ENCODE data around the gene DAB1.

Gene DAB1

DNA sequence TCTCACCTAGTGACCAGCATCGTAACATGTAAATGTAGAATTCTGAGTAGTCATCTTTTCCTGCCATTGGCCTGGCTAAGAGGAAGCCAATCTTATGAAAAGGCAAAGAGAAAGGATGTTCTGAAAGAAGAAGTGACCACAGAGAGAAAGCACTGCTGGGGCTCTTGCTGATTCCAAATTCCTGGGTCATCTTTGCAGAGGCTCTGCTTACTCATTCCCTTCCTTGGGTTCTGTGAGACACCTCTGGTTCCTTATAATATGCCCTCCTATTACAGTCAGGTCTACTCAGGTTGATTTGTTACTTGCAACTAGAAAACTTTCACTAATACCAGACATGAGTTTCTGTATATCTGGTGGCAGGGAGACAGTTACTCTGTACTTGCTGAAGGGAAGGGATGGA lies 259.3 kb downstream of the DAB1 start:
- H3K4me2 ChIP-seq (ENCODE audit: low read length), result no peak overlapping the region
- no peak overlapping the region for H3K9ac ChIP-seq (ENCODE audit: low read length)
- H3K36me3 ChIP-seq (ENCODE audit: insufficient read depth, low read length), result no peaks in the 10 kb centered on the region
- no peaks in the 10 kb centered on the region for H4K20me1 ChIP-seq (ENCODE audit: insufficient read depth, low read length)
- no peaks in the 10 kb centered on the region for H3K79me2 ChIP-seq (ENCODE audit: insufficient read depth, low read length)
- H3K4me3 ChIP-seq (ENCODE audit: low read depth, low read length, poor library complexity, severe bottlenecking), result no peak overlapping the region
- no peaks in the 10 kb centered on the region for H3K4me1 ChIP-seq (ENCODE audit: insufficient read depth, low read length, severe bottlenecking)
- no peak for TF ChIP-seq EZH2 (IDR thresholded peaks at IDR 0.05; ENCODE audit: borderline replicate concordance, low read length)
- TF ChIP-seq, protein P1, sequence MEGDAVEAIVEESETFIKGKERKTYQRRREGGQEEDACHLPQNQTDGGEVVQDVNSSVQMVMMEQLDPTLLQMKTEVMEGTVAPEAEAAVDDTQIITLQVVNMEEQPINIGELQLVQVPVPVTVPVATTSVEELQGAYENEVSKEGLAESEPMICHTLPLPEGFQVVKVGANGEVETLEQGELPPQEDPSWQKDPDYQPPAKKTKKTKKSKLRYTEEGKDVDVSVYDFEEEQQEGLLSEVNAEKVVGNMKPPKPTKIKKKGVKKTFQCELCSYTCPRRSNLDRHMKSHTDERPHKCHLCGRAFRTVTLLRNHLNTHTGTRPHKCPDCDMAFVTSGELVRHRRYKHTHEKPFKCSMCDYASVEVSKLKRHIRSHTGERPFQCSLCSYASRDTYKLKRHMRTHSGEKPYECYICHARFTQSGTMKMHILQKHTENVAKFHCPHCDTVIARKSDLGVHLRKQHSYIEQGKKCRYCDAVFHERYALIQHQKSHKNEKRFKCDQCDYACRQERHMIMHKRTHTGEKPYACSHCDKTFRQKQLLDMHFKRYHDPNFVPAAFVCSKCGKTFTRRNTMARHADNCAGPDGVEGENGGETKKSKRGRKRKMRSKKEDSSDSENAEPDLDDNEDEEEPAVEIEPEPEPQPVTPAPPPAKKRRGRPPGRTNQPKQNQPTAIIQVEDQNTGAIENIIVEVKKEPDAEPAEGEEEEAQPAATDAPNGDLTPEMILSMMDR (IDR thresholded peaks at IDR 0.05; ENCODE audit: low read length), result no peak
- H3K9me3 ChIP-seq (ENCODE audit: low read length), result no peaks in the 10 kb centered on the region
- H3K27me3 ChIP-seq (ENCODE audit: insufficient read depth, low read length), result no peaks in the 10 kb centered on the region
- no peaks in the 10 kb centered on the region for H3K9me2 ChIP-seq (ENCODE audit: low read depth, low read length)
- H3K27ac ChIP-seq (ENCODE audit: low read depth, low read length, poor library complexity, severe bottlenecking), result no peak overlapping the region
- H2AFZ ChIP-seq (ENCODE audit: low read length), result no peak overlapping the region
- no peaks in the 10 kb centered on the region for H3F3A ChIP-seq (ENCODE audit: insufficient read depth, low read length)

GRCh38 chr1:57163789-57164188 lies 260.1 kb downstream of the DAB1 start:
- H3K27me3 ChIP-seq (ENCODE audit: insufficient read depth, low read length), result no peaks in the 10 kb centered on the region
- H3F3A ChIP-seq (ENCODE audit: insufficient read depth, low read length), result no peaks in the 10 kb centered on the region
- H3K4me2 ChIP-seq (ENCODE audit: low read length), result no peak overlapping the region
- no peak overlapping the region for H2AFZ ChIP-seq (ENCODE audit: low read length)
- H3K9me2 ChIP-seq (ENCODE audit: low read depth, low read length), result no peaks in the 10 kb centered on the region
- H3K9me3 ChIP-seq (ENCODE audit: low read length), result no peaks in the 10 kb centered on the region
- H4K20me1 ChIP-seq (ENCODE audit: insufficient read depth, low read length), result no peaks in the 10 kb centered on the region
- TF ChIP-seq EZH2 (IDR thresholded peaks at IDR 0.05; ENCODE audit: borderline replicate concordance, low read length), result no peak
- TF ChIP-seq, protein P1 (IDR thresholded peaks at IDR 0.05; ENCODE audit: low read length), result no peak
- no peaks in the 10 kb centered on the region for H3K79me2 ChIP-seq (ENCODE audit: insufficient read depth, low read length)
- no peak overlapping the region for H3K27ac ChIP-seq (ENCODE audit: low read depth, low read length, poor library complexity, severe bottlenecking)
- H3K4me1 ChIP-seq (ENCODE audit: insufficient read depth, low read length, severe bottlenecking), result no peaks in the 10 kb centered on the region
- no peak overlapping the region for H3K4me3 ChIP-seq (ENCODE audit: low read depth, low read length, poor library complexity, severe bottlenecking)
- H3K9ac ChIP-seq (ENCODE audit: low read length), result no peak overlapping the region
- H3K36me3 ChIP-seq (ENCODE audit: insufficient read depth, low read length), result no peaks in the 10 kb centered on the region

- Histone ChIP-seq H3K9me2 (ENCODE audit: low read depth, low read length) (no peaks in the 10 kb centered on the region), H3K9ac (ENCODE audit: low read length) (no peak overlapping the region), H3K4me2 (ENCODE audit: low read length) (no peak overlapping the region), H3F3A (ENCODE audit: insufficient read depth, low read length) (no peaks in the 10 kb centered on the region), H3K4me1 (ENCODE audit: insufficient read depth, low read length, severe bottlenecking) (no peaks in the 10 kb centered on the region), H3K36me3 (ENCODE audit: insufficient read depth, low read length) (no peaks in the 10 kb centered on the region), H3K27me3 (ENCODE audit: insufficient read depth, low read length) (no peaks in the 10 kb centered on the region), H2AFZ (ENCODE audit: low read length) (no peak overlapping the region), H3K79me2 (ENCODE audit: insufficient read depth, low read length) (no peaks in the 10 kb centered on the region), H3K27ac (ENCODE audit: low read depth, low read length, poor library complexity, severe bottlenecking) (no peak overlapping the region), H3K4me3 (ENCODE audit: low read depth, low read length, poor library complexity, severe bottlenecking) (no peak overlapping the region), H3K9me3 (ENCODE audit: low read length) (no peaks in the 10 kb centered on the region), H4K20me1 (ENCODE audit: insufficient read depth, low read length) (no peaks in the 10 kb centered on the region)
- TF ChIP-seq, protein P1 (IDR thresholded peaks at IDR 0.05; ENCODE audit: low read length), result no peak
- TF ChIP-seq EZH2 (IDR thresholded peaks at IDR 0.05; ENCODE audit: borderline replicate concordance, low read length), result no peak
Measured at GRCh38 chr1:57163325-57163724, 260.5 kb downstream of the DAB1 start.

All from OCI-LY1 (cell line).